Stomach (tissue), 9 donors: ENCODE results near the gene DCX. TPM values are rescaled to one million over a fixed set of nuclear protein-coding genes. Genes with fewer than 3 reads are reported as not detected.

Experiments
- DNase-seq, 2 donors: peaks; one replicate each; pipeline versions ENCODE4 v3.0.0 to v3.0.0-alpha.2; 2013 to 2019
- H3K27ac ChIP-seq, 5 donors: fragments of 200-600 bp in 4 of 5; sonication (generic) in 4 of 5; one replicate each; pipeline ENCODE4 v1.5.1; 2013 to 2019; ENCODE audit warnings: mild to moderate bottlenecking in 1 of 5, moderate library complexity in 1 of 5
- H3K27me3 ChIP-seq, 3 donors: fragments of 200-600 bp; sonication (generic); one replicate each; pipeline ENCODE4 v1.5.1; 2017 to 2019; ENCODE audit warnings: mixed run types in 1 of 3
- H3K36me3 ChIP-seq, 4 donors: fragments of 200-600 bp; sonication (generic); 1 replicate in 3 of 4; 2 replicates in 1 of 4; pipeline ENCODE4 v1.5.1; 2016 to 2019
- H3K4me1 ChIP-seq, 4 donors: fragments of 200-600 bp; sonication (generic); one replicate each; pipeline ENCODE4 v1.5.1; 2016 to 2019
- H3K4me3 ChIP-seq, 4 donors: fragments of 200-600 bp; sonication (generic) in 3 of 4; one replicate each; pipeline ENCODE4 v1.5.1; 2016 to 2019; ENCODE audit warnings: mild to moderate bottlenecking in 1 of 4
- H3K9me3 ChIP-seq, 4 donors: fragments of 200-600 bp; sonication (generic); one replicate each; pipeline ENCODE4 v1.5.1; 2016 to 2019
- EP300 ChIP-seq: sonication (generic); formaldehyde crosslinking; IDR thresholded peaks from one replicate; pipeline ENCODE4 v1.6.1; 2017; ENCODE audit warnings: antibody characterized with exemption
- POLR2A ChIP-seq, 4 donors: fragments of 450-650 bp; IDR thresholded peaks; one replicate each; pipeline ENCODE4 v1.6.1; 2016; ENCODE audit warnings: antibody characterized with exemption in 4 of 4, control low read depth in 2 of 4, mild to moderate bottlenecking in 1 of 4, moderate library complexity in 1 of 4
- POLR2AphosphoS5 ChIP-seq, 3 donors: sonication (generic); formaldehyde crosslinking; IDR thresholded peaks; one replicate each; pipeline ENCODE4 v1.6.1; 2016; ENCODE audit warnings: antibody characterized with exemption in 3 of 3
- WGBS, 5 donors: extraction: QIAGEN DNeasy Blood & Tissue Kit in 3 of 5; methylation state at CpG; one replicate each; pipeline versions ENCODE4 v1.1.5 to v1.1.7; 2013 to 2018; 5-methylcytosine and 5-hydroxymethylcytosine counted together
- intact Hi-C: fragments of 100-400 bp; cut with DNase I; formaldehyde crosslinking; loops from one replicate; pipeline ENCODE4 v1.15.1; 2023; ENCODE audit warnings: low total_unique reads
- polyA plus RNA-seq, 3 donors: library from polyadenylated mRNA; stranded (reverse); fragments of 200-250 nt; gene quantifications; one replicate each; pipeline ENCODE4 v1.2.3, GENCODE V29; 2013
- total RNA-seq, 5 donors: library from RNA; depleted of rRNA; stranded (reverse); fragments of >200 nt; gene quantifications; one replicate each; pipeline versions ENCODE4 v1.1.0 to v1.2.3, GENCODE V29; 2014 to 2016
- TF ChIP-seq, protein P1 (sequence below), 7 experiments: fragments of 450-650 bp in 4 of 7; fragments of 200-600 bp in 3 of 7; sonication (generic) in 3 of 7; IDR thresholded peaks; one replicate each; pipeline ENCODE4 v1.5.1; 2016 to 2019; ENCODE audit warnings: antibody characterized with exemption in 7 of 7, control low read depth in 2 of 7, mild to moderate bottlenecking in 1 of 7
- donor health status: healthy with polysubstance abuse.
- donor health status: Bipolar disorder and iron deficiency.
- donor health status: healthy.

DCX gene
- total and polyA plus RNA-seq, 8 donors: under 0.01 to 4.0 (median 0.04) TPM; not detected in 4

DNA sequence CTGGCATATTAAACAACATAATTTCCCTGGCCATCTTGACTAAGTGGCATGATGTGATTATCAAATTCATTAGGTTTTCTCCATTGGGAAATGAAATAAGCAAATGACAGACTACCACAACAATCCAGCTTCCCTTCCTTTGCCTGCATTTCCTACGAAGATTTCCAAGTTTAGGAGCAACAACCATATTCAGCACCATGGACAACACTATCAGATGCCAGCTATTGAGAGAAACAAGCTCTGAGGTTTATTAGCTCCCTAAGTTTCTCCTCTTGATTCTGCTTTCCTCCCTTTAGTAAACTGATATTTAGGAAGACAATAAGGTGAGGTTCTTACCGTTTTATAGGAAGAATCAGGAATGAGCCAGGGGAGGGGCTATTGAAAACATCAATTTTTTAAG is 36.2 kb downstream of the DCX start:
- no peak overlapping the region for H3K27ac ChIP-seq
- DNase-seq: peak in 1 of 2 donors; percentile 46
- intact Hi-C loops: no loop called here
- WGBS, 5 donors: 20 to 32% (median 30%) methylated on average over 2 of the region's 2 CpGs
- no peaks in the 10 kb centered on the region for H3K36me3 ChIP-seq
- peaks cover 0 to 5% (median 0%) of the 10 kb centered on the region in 4 donors for H3K9me3 ChIP-seq
- H3K4me1 ChIP-seq: no peaks in the 10 kb centered on the region
- peaks cover 0 to 3% (median 0%) of the 10 kb centered on the region in 3 donors for H3K27me3 ChIP-seq
- TF ChIP-seq, protein P1, sequence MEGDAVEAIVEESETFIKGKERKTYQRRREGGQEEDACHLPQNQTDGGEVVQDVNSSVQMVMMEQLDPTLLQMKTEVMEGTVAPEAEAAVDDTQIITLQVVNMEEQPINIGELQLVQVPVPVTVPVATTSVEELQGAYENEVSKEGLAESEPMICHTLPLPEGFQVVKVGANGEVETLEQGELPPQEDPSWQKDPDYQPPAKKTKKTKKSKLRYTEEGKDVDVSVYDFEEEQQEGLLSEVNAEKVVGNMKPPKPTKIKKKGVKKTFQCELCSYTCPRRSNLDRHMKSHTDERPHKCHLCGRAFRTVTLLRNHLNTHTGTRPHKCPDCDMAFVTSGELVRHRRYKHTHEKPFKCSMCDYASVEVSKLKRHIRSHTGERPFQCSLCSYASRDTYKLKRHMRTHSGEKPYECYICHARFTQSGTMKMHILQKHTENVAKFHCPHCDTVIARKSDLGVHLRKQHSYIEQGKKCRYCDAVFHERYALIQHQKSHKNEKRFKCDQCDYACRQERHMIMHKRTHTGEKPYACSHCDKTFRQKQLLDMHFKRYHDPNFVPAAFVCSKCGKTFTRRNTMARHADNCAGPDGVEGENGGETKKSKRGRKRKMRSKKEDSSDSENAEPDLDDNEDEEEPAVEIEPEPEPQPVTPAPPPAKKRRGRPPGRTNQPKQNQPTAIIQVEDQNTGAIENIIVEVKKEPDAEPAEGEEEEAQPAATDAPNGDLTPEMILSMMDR (IDR thresholded peaks at IDR 0.05): no peak
- TF ChIP-seq POLR2AphosphoS5 (IDR thresholded peaks at IDR 0.05): no peak
- TF ChIP-seq EP300: no peak
- TF ChIP-seq POLR2A (IDR thresholded peaks at IDR 0.05): no peak
- H3K4me3 ChIP-seq: no peak overlapping the region

DNA sequence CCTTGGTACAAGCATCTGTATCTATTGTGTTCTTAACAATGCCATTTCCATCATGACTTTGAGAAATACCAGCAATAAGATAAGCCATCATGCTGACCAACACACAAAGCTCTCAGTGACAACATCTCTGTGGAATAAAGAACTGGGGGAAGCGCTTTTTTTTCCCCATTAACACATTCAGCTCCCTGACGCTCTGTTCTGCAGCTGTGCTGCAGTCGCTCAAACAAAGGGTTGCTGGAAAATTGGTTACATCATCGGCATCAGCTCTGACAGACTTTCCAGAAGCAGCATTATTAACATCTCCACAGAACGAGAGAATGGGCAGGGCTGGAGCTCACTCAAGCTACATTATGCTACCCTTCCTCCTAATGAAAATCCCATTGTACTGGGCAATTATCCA is 39.9 kb downstream of the DCX start:
- WGBS, 5 donors: 43 to 66% (median 57%) methylated on average over 5 of the region's 5 CpGs
- no peaks in the 10 kb centered on the region for H3K9me3 ChIP-seq
- TF ChIP-seq, protein P1 (IDR thresholded peaks at IDR 0.05): no peak
- TF ChIP-seq POLR2AphosphoS5 (IDR thresholded peaks at IDR 0.05): no peak
- no peak for TF ChIP-seq POLR2A (IDR thresholded peaks at IDR 0.05)
- no peak for TF ChIP-seq EP300
- DNase-seq: no peak
- peaks cover 0 to 3% (median 0%) of the 10 kb centered on the region in 3 donors for H3K27me3 ChIP-seq
- H3K4me1 ChIP-seq: no peaks in the 10 kb centered on the region
- H3K27ac ChIP-seq: no peak overlapping the region
- no peak overlapping the region for H3K4me3 ChIP-seq
- intact Hi-C loops: no loop called here
- H3K36me3 ChIP-seq: no peaks in the 10 kb centered on the region

DNA sequence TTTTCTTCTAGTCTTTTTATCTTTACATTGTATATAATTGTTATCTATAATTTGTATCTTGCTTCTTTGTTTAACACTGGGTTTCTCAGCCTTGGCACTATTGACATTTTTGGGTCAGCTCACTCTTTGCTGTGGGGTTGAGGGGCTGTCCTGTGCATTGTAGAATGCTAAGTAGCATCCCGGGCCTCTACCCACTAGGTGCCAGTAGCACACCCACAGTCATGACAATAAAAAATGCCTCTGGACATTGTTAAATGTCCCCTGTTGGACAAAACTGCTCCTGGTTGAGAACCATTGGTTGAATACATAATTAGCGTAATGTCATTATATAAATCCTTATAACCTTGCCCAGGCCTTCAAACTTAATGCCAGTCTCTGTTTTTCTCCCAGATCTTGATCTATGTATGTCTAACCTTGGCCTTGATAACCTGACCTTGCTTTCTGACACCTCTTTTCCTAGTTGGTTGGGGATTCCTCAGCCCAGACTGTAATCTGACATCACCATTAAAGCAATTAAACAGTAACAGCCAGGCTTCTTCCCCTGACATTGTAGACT is 46.1 kb downstream of the DCX start:
- no peak for DNase-seq
- Histone ChIP-seq H3K27me3 (no peaks in the 10 kb centered on the region), H3K4me3 (no peak overlapping the region), H3K27ac (no peak overlapping the region), H3K4me1 (no peaks in the 10 kb centered on the region), H3K9me3 (no peaks in the 10 kb centered on the region), H3K36me3 (no peaks in the 10 kb centered on the region)
- intact Hi-C loops: no loop called here
- TF ChIP-seq, protein P1 (IDR thresholded peaks at IDR 0.05): no peak
- TF ChIP-seq EP300 (no peak), POLR2AphosphoS5 (IDR thresholded peaks at IDR 0.05) (no peak), POLR2A (IDR thresholded peaks at IDR 0.05) (no peak)
- 86 to 95% (median 91%) methylated on average over 2 of the region's 2 CpGs for WGBS, 5 donors

DNA sequence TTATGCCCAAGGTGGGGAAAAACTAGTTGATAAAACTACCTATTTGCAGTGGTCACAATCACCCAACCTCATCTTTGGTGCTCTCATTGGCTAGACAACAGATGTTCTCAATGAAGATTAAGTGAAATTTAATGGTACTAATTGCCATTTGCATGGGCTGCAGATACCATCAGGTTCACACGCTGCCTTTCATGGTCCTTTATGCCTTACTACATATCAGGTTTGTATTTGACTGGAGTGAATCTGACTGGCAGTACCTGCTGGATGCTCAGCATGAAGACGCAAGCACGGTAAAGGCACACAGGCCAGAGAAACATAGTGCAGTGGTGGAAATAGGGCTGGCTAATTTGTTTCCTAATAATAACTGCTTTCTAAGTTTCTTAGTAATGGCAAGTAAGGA is 48.3 kb downstream of the DCX start:
- intact Hi-C loops: no loop called here
- no peaks in the 10 kb centered on the region for H3K4me1 ChIP-seq
- no peaks in the 10 kb centered on the region for H3K9me3 ChIP-seq
- no peak overlapping the region for H3K27ac ChIP-seq
- 76 to 92% (median 90%) methylated on average over 3 of the region's 3 CpGs for WGBS, 5 donors
- DNase-seq: no peak
- H3K4me3 ChIP-seq: no peak overlapping the region
- TF ChIP-seq EP300: no peak
- no peak for TF ChIP-seq POLR2AphosphoS5 (IDR thresholded peaks at IDR 0.05)
- TF ChIP-seq, protein P1 (IDR thresholded peaks at IDR 0.05): no peak
- no peak for TF ChIP-seq POLR2A (IDR thresholded peaks at IDR 0.05)
- no peaks in the 10 kb centered on the region for H3K36me3 ChIP-seq
- H3K27me3 ChIP-seq: no peaks in the 10 kb centered on the region
